ENCODE measurements around the gene DPYD.
A peak's percentile ranks its signal among the peaks of the same experiment; 100 is the strongest.

DPYD gene

DNA sequence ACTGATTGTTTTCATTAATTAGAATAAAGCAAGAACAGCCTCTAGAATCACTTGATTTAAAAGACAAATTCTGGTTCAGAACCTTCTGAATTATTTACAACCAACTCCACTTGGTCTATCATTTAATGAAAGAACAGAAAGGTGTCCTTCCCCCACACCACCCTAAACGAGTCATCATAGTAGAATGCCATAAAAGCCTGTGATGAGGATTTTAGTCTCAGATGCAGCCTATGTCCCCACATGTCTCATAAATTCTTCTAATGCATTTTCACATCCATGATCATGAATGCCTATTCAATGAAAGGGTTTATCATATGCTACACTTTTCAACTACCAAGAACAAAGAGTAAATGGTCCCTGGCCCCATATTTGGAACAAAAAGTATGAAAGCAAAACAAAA lies 508.1 kb downstream of the DPYD start:
- TF ChIP-seq, protein P1, sequence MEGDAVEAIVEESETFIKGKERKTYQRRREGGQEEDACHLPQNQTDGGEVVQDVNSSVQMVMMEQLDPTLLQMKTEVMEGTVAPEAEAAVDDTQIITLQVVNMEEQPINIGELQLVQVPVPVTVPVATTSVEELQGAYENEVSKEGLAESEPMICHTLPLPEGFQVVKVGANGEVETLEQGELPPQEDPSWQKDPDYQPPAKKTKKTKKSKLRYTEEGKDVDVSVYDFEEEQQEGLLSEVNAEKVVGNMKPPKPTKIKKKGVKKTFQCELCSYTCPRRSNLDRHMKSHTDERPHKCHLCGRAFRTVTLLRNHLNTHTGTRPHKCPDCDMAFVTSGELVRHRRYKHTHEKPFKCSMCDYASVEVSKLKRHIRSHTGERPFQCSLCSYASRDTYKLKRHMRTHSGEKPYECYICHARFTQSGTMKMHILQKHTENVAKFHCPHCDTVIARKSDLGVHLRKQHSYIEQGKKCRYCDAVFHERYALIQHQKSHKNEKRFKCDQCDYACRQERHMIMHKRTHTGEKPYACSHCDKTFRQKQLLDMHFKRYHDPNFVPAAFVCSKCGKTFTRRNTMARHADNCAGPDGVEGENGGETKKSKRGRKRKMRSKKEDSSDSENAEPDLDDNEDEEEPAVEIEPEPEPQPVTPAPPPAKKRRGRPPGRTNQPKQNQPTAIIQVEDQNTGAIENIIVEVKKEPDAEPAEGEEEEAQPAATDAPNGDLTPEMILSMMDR (conservative IDR thresholded peaks at IDR 0.05) = no peak
- H3K27ac ChIP-seq = no peak overlapping the region

DNA sequence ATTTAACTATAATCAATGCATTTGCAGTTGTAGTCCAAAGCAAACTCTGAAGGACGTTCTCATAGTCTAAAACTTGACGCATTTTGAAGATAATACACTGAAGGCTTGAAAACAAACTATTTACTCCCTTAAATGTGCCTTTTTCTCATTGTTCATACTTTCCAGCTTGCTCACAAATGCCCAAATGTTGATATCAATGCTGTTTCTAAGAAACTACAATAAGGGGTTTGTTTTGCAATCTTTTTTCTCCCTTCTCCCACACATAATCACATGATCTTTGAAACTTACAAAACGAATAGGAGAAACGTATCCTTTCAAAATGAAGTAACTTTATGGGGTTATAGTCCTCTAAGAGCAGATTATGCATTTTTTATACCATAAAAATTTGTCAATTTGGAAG lies 508.7 kb downstream of the DPYD start:
- H3K27ac ChIP-seq = peak overlapping the region; percentile 12; the same call in 1 of the 2 replicates
- TF ChIP-seq, protein P1 (conservative IDR thresholded peaks at IDR 0.05) = no peak

DNA sequence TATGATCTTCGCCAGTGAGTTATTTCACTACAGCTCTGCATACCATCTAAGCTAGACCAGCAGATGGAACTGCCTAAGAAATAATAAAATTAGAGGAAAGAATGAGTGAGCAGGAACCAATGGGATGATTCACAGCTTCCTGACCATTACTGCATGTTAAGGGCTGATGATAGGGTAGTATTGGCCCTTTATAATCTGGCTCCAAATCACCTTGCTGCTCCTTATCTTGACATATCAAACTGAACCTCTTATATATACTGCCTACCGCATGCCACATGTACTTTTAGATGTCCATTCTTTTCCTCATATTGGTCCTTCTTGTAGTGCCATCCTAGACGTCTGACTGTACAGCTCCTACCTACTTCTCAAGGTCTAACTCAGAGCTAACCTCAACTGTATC lies 524.4 kb downstream of the DPYD start:
- TF ChIP-seq, protein P1 (conservative IDR thresholded peaks at IDR 0.05) = no peak
- no peak overlapping the region for H3K27ac ChIP-seq

DNA sequence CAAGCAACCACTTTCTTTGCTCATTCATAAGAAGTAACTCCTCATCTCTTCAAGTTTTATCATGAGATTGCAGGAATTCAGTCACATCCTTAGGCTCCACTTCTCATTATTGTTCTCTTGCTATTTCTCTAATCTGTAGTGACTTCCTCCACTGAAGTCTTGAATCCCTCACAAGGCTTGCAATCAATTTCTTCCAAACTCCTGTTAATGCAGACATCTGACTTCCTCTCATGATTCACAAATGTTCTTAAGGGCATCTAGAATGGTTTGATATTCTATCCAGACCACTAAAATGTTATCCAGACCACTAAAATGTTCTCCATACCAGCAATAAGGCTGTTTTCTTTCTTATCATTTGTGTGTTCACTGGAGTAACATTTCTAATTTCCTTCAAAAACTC lies 528.1 kb downstream of the DPYD start:
- no peak overlapping the region for H3K27ac ChIP-seq
- TF ChIP-seq, protein P1 (conservative IDR thresholded peaks at IDR 0.05) = no peak

DNA sequence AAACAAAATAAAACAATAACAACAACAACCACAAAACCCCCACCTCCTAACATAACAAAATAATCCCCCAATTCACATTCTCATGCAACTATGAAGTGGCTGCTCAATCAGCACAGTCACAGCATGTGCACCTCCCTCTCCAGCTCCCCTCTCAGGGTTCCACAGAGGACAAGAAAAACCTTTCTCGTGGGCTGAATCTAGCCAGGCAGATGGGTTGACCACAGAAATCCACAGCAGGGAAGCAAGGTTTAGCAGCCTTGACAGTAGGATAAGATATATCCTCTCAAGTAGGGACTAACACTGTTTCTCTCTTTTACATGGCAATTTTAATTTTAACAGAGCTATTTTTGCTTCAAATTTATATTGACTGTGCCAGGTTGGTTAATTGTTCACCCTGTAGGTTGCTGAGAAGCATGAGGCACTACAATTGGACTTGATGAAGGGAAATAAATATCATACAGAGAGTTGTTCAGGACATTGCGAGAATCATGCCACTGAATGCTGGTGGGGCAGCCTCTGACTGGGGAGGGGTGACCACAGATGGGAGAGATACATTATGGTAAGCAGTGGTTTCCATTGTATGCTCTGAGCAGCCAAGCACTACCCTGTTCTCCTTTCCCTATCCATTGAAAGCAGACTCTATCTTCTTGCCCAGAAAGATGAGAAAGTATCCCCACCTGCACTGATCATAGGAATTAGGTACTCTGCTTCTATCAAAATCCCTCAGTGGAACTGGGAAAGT lies 535.1 kb downstream of the DPYD start:
- H3K27ac ChIP-seq = no peak overlapping the region
- TF ChIP-seq, protein P1 (conservative IDR thresholded peaks at IDR 0.05) = no peak

DNA sequence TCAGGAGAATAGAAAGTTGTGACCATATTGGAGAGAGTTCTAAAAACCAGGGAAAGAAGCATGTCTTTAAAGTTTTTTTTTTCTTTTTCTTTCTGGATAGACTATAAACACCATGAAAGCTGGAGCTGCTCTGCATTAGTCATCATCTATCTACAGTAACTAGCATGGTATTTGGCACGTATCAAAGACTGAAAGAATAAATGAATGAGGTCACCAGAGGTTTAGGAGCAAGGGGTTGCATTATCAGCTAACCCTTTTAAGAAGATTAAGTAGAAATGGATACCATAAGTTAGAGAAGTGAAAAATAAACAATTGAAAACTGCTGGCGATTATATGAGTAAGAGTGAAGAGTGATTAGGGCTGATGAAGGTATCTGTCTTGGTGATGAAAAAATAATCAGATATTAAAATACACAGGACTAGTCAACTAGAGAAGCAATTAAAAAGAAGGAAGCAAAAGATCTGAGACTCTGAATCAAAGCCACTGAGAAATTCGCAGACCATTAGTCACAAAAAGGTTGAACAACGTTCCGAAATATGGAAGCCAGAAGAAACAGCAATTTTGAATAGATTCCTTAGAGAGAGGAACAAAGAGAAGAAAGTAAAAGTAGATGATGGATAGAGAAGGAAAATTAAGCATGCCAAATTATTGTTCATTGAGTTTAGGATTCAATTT lies 536.4 kb downstream of the DPYD start:
- no peak overlapping the region for H3K27ac ChIP-seq
- TF ChIP-seq, protein P1 (conservative IDR thresholded peaks at IDR 0.05) = no peak

DNA sequence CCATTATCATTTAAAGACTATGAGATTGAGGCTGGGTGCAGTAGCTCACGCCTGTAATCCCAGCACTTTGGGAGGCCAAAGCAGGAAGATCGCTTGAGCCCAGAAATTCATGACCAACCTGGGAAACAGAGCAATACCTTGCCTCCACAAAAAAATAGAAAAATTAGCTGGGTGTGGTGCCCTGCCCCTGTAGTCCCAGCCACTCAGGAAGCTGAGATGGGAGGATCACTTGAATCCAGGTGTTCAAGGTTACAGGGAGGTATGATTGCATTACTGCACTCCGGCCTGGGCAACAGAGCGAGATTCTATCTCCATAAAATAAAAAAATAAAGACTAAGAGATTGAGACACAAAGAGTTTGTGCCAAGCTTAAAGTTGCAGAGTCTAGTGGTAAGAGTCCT lies 537.0 kb downstream of the DPYD start:
- TF ChIP-seq, protein P1 (conservative IDR thresholded peaks at IDR 0.05) = no peak
- no peak overlapping the region for H3K27ac ChIP-seq

Data from VCaP (cell line).